Measurements from ENCODE around the gene LIN7A. TPM values are rescaled to one million over a fixed set of nuclear protein-coding genes. Genes with fewer than 3 reads are reported as not detected.

Gene LIN7A
- total RNA-seq, 1 experiment from 2014 or later, result not detected

DNA sequence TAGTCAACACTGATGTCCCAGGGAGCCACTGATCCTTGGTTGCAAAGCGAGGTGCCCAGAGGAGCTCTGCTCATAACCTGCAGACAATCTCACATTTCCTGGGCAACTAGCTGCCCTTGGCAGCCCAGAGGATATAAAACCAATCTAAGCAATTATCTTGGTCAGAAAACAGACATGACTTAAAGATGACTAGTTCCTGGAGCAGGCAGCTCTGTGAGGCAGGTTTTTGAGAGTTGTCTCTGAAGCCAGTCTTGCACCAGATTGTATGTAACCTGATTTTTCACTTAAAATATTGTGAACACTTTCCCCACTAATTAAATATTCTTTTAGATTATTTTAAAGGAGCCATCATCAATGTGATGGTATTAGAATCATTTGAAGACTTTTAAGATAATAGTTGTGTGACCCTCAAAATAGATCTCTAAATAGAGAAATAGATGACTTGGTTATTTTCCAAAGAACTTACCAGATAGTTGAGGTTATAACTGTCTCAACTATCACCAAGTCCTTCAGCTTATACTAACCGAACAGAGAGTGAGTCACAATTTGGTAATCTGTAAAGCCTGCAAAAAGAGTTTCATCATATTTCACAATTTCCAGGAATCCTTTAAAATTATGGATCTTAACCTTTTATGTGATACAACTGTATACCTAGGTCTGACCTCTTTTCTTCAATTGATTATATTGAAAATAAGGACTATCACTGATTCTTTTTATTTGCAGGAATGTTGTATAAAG lies 75.9 kb downstream of the LIN7A start:
- H3K4me3 Mint-ChIP-seq (ENCODE audit: unreplicated experiment), result no peak overlapping the region
- peaks cover 4% of the 10 kb centered on the region for H3K36me3 Mint-ChIP-seq (ENCODE audit: insufficient read depth, unreplicated experiment)
- no peaks in the 10 kb centered on the region for H3K4me1 Mint-ChIP-seq (ENCODE audit: insufficient read depth, unreplicated experiment)
- DNase-seq (ENCODE audit: unreplicated experiment), result peak; percentile 38
- intact Hi-C loops (cut with micrococcal nuclease), result no loop called here
- H3K9me3 Mint-ChIP-seq (ENCODE audit: unreplicated experiment), result no peaks in the 10 kb centered on the region
- TF ChIP-seq, protein P1, sequence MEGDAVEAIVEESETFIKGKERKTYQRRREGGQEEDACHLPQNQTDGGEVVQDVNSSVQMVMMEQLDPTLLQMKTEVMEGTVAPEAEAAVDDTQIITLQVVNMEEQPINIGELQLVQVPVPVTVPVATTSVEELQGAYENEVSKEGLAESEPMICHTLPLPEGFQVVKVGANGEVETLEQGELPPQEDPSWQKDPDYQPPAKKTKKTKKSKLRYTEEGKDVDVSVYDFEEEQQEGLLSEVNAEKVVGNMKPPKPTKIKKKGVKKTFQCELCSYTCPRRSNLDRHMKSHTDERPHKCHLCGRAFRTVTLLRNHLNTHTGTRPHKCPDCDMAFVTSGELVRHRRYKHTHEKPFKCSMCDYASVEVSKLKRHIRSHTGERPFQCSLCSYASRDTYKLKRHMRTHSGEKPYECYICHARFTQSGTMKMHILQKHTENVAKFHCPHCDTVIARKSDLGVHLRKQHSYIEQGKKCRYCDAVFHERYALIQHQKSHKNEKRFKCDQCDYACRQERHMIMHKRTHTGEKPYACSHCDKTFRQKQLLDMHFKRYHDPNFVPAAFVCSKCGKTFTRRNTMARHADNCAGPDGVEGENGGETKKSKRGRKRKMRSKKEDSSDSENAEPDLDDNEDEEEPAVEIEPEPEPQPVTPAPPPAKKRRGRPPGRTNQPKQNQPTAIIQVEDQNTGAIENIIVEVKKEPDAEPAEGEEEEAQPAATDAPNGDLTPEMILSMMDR (IDR thresholded peaks at IDR 0.05; ENCODE audit: unreplicated experiment), result no peak
- no TSS peak for BruUV-seq (replicated peaks)
- no peak overlapping the region for H3K27ac Mint-ChIP-seq (ENCODE audit: low read depth, unreplicated experiment)
- CTCF ChIA-PET, result interaction anchor here (0.6 kb wide), 1 partner anchor 23 kb away, joined by 3 read pairs; no protein-coding TSS in a partner anchor
- POLR2A ChIA-PET, result no interaction called here
- peaks cover 43% of the 10 kb centered on the region for H3K27me3 Mint-ChIP-seq (ENCODE audit: insufficient read depth, unreplicated experiment)

DNA sequence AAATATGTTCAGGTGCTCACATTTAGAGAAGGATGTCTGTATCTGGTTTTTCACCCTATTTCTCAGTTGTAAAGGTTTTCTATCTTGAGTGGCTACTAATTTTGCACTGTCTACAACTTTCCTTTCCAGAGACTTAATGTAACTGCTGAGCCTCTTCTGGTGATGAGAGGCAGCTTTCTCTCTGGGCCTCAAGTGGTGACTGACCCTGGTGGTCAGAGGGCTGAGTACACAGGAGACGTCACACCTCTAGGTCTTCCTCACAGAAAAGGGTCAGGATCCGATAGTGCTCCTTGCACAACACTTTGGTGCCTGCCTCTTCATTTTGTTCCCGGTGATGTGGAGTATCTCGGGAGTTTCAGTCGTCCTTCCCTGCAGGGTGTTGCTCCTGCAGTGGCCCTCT lies 76.8 kb downstream of the LIN7A start:
- H3K27me3 Mint-ChIP-seq (ENCODE audit: insufficient read depth, unreplicated experiment), result peaks cover 49% of the 10 kb centered on the region
- ChIA-PET POLR2A (no interaction called here), CTCF (no interaction called here)
- H3K36me3 Mint-ChIP-seq (ENCODE audit: insufficient read depth, unreplicated experiment), result peaks cover 5% of the 10 kb centered on the region
- TF ChIP-seq, protein P1 (IDR thresholded peaks at IDR 0.05; ENCODE audit: unreplicated experiment), result no peak
- intact Hi-C loops (cut with micrococcal nuclease), result no loop called here
- no peak for DNase-seq (ENCODE audit: unreplicated experiment)
- no peaks in the 10 kb centered on the region for H3K4me1 Mint-ChIP-seq (ENCODE audit: insufficient read depth, unreplicated experiment)
- no peak overlapping the region for H3K27ac Mint-ChIP-seq (ENCODE audit: low read depth, unreplicated experiment)
- no peak overlapping the region for H3K4me3 Mint-ChIP-seq (ENCODE audit: unreplicated experiment)
- H3K9me3 Mint-ChIP-seq (ENCODE audit: unreplicated experiment), result no peaks in the 10 kb centered on the region
- BruUV-seq (replicated peaks), result no TSS peak

DNA sequence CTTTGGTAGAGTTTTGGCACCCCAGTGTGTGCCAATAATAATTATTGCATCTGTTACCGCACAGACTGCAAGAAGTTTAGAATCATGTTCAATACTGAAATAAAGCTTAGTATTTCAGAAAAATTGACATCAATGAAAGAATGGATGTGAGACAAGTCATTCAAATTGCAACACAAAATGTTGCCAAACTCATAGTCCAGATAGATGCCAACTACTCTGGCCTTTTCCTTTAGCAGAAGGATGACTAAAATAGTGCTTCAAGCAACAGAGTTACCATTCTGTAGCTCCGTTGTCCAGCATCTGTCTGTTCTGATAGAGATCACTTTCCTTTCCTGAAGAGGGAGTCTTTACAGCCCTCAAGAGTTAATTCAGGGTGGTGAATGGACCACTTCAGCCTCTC lies 77.5 kb downstream of the LIN7A start:
- no peak overlapping the region for H3K4me3 Mint-ChIP-seq (ENCODE audit: unreplicated experiment)
- no TSS peak for BruUV-seq (replicated peaks)
- DNase-seq (ENCODE audit: unreplicated experiment), result peak; percentile 48
- no peaks in the 10 kb centered on the region for H3K4me1 Mint-ChIP-seq (ENCODE audit: insufficient read depth, unreplicated experiment)
- ChIA-PET POLR2A (no interaction called here), CTCF (interaction anchor here (0.6 kb wide), 1 partner anchor 262 kb away, joined by 3 read pairs; no protein-coding TSS in a partner anchor)
- H3K36me3 Mint-ChIP-seq (ENCODE audit: insufficient read depth, unreplicated experiment), result peaks cover 5% of the 10 kb centered on the region
- TF ChIP-seq, protein P1 (IDR thresholded peaks at IDR 0.05; ENCODE audit: unreplicated experiment), result no peak
- no peaks in the 10 kb centered on the region for H3K9me3 Mint-ChIP-seq (ENCODE audit: unreplicated experiment)
- intact Hi-C loops (cut with micrococcal nuclease), result no loop called here
- peaks cover 42% of the 10 kb centered on the region for H3K27me3 Mint-ChIP-seq (ENCODE audit: insufficient read depth, unreplicated experiment)
- H3K27ac Mint-ChIP-seq (ENCODE audit: low read depth, unreplicated experiment), result no peak overlapping the region

DNA sequence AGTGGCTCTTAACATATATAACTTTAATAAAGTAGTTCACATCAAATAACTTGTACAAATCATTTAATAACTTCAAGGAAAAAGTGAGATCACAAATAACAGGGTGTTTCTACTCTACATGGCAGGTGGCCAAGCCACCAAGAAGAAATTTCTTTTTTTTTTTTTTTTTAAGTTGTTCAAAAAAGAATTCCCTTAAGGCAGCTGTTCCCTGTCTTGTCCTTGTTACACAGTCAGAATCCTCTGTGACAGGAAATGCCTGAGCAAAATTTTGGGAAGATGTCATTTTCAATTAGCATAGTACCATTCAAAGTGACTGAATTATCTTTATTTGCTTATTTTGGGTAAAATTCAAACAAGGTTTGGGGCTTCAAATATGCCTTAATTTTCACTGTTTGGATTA lies 79.4 kb downstream of the LIN7A start:
- CTCF ChIA-PET, result no interaction called here
- TF ChIP-seq, protein P1 (IDR thresholded peaks at IDR 0.05; ENCODE audit: unreplicated experiment), result no peak
- H3K4me1 Mint-ChIP-seq (ENCODE audit: insufficient read depth, unreplicated experiment), result no peaks in the 10 kb centered on the region

More for the DNA sequence above, 79.4 kb downstream of the LIN7A start:
- H3K9me3 Mint-ChIP-seq (ENCODE audit: unreplicated experiment), result no peaks in the 10 kb centered on the region
- POLR2A ChIA-PET, result no interaction called here
- no TSS peak for BruUV-seq (replicated peaks)
- intact Hi-C loops (cut with micrococcal nuclease), result no loop called here
- peaks cover 38% of the 10 kb centered on the region for H3K27me3 Mint-ChIP-seq (ENCODE audit: insufficient read depth, unreplicated experiment)
- H3K4me3 Mint-ChIP-seq (ENCODE audit: unreplicated experiment), result no peak overlapping the region
- DNase-seq (ENCODE audit: unreplicated experiment), result no peak
- H3K36me3 Mint-ChIP-seq (ENCODE audit: insufficient read depth, unreplicated experiment), result peaks cover 5% of the 10 kb centered on the region
- H3K27ac Mint-ChIP-seq (ENCODE audit: low read depth, unreplicated experiment), result no peak overlapping the region
